ENCODE data around the gene CCDC142.

Gene CCDC142

DNA sequence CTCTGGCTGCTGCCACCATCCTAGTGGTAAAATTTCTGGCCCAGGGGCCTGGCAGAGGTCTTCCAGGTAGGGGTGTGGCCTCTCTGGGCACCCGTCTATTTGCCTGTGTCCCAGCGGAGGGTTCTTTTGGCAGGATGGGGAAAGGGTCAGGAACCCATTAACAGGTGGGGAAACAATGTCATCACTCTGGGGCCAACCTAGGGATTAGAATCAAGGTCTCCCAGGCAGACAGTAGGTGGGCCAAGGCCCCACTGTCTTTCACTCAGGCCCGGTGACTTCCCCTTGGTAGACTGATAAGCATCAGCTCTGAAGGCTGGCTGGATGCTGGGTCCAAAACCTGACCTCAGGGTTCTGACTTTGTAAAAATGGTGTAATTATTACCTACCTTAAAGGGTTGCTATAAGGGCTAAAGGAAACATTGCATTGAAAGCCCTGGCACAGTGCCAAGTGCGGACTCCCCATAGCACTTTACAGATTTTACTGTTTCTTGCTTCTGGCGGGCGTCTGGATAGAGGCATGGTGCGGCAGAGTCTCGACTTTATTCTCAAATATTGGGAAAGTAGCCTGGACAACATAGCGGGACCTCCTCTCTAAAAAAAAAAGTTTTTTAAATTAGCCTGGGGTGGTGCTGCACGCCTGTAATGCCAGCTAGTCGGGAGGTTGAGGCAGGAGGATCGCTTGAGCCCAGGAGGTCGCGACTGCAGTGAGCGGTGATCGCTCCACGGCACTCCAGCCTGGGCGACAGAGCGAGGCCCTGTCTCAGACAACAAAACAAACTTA, 14.4 kb upstream of the CCDC142 start:
- TF ChIP-seq CTCF (conservative IDR thresholded peaks at IDR 0.05; ENCODE audit: control insufficient read depth, insufficient read depth, low read depth, low read length) = no peak
- DNase-seq (ENCODE audit: low read depth) = no peak
- no peak overlapping the region for H3K4me3 ChIP-seq (ENCODE audit: control insufficient read depth, low read depth, low read length)

GRCh38 chr2:74495440-74495839, 12.6 kb upstream of the CCDC142 start:
- no peak for TF ChIP-seq CTCF (conservative IDR thresholded peaks at IDR 0.05; ENCODE audit: control insufficient read depth, insufficient read depth, low read depth, low read length)
- no peak for DNase-seq (ENCODE audit: low read depth)
- H3K4me3 ChIP-seq (ENCODE audit: control insufficient read depth, low read depth, low read length) = no peak overlapping the region

GRCh38 chr2:74493546-74493945, 10.7 kb upstream of the CCDC142 start:
- TF ChIP-seq CTCF (conservative IDR thresholded peaks at IDR 0.05; ENCODE audit: control insufficient read depth, insufficient read depth, low read depth, low read length) = no peak
- DNase-seq (ENCODE audit: low read depth) = no peak
- no peak overlapping the region for H3K4me3 ChIP-seq (ENCODE audit: control insufficient read depth, low read depth, low read length)

DNA sequence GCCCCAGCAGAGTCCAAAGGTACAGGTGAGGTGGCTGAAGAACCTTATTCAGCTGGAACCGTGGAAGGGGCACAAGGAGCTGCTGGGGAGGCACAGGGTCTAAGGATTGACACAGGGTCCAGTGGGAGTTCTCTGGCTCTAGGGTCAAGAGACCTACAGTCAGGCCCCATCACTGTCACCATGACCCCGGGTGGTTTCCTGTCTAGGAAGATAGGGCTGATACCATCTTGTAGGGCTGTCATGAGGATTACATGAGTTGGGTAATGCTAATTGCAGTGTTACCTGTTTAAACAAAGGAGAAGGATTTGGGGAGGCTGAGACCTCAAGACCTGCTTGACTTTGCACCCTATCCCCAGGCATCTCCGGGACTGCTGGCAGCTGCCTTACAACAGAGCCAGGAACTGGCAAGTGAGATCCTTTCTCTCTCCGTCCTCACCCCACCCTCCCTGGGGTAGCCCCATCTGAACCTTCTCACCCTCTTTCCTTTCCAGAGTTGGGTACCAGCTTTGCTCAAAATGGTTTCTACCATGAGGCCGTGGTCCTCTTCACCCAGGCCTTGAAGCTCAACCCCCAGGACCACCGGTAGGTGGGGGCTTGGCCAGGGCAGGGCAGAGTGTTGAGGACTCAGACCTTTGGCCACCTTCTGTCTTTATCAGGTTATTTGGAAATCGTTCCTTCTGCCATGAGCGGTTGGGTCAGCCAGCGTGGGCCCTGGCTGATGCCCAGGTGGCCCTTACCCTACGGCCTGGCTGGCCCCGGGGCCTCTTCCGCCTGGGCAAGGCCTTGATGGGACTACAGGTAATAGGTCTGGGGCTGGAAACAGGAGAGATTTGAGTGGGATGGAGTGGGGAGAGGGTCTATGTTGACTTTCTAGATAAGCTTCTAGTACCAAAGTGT, 9.1 kb upstream of the CCDC142 start:
- DNase-seq (ENCODE audit: low read depth) = no peak
- no peak for TF ChIP-seq CTCF (conservative IDR thresholded peaks at IDR 0.05; ENCODE audit: control insufficient read depth, insufficient read depth, low read depth, low read length)
- H3K4me3 ChIP-seq (ENCODE audit: control insufficient read depth, low read depth, low read length) = no peak overlapping the region

DNA sequence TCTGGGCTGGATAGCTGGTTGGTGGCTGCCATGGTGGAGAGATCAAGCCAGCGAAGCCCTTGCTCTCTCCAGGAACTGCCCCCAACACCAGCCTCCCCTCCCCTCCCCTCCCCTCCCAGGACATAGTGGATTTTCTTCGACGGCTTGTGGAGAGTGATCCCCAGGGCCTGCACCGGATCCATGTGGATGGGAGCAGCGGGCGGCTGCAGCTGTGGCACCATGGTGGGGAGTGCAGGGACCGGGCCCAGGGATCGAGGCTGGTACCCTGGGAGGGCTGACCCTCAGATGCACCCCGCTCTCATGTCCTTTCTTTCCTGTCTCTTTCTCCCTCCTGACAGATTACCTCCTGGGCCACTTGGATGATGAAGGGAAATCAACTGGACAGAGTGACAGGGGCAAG, 7.1 kb upstream of the CCDC142 start:
- no peak for TF ChIP-seq CTCF (conservative IDR thresholded peaks at IDR 0.05; ENCODE audit: control insufficient read depth, insufficient read depth, low read depth, low read length)
- DNase-seq (ENCODE audit: low read depth) = no peak
- H3K4me3 ChIP-seq (ENCODE audit: control insufficient read depth, low read depth, low read length) = no peak overlapping the region

DNA sequence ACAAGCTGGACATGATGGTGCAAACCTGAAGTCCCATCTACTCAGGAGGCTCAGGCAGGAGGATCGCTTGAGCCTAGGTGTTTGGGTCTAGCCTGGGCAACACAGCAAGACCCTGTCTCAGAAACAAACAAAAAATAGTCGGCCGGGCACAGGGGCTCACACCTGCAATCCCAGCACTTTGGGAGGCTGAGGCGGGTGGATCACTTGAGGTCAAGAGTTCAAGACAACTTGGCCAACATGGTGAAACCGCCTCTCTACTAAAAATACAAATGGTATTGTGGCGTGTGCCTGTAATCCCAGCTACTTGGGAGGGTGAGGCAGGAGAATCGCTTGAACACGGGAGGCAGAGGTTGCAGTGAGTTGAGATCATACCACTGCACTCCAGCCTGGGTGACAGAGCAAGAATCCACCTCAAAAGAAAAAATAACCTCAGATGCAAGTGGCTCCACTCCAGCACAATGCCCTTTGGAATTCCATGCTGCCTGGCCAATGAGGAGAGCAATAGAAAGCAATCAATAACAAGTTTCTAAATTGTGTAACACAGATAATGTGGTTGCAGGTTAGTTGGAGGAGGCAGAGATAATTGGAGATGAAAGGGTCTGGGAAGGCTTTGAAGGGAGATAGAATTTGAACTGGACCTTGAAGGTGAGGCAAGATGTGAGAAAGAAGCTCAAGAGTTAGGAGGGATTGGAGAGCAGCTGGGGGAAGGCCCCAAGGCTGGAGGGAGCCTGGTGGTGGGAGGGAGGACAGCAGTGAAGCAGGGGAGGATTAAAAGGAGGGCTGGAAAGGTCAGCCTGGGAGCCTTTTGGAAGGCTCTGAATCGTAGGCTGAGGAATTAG, 6.1 kb upstream of the CCDC142 start:
- TF ChIP-seq CTCF (conservative IDR thresholded peaks at IDR 0.05; ENCODE audit: control insufficient read depth, insufficient read depth, low read depth, low read length) = no peak
- H3K4me3 ChIP-seq (ENCODE audit: control insufficient read depth, low read depth, low read length) = no peak overlapping the region
- no peak for DNase-seq (ENCODE audit: low read depth)
